ENCODE data around the gene ANKRD13D. TPM values are rescaled to one million over a fixed set of nuclear protein-coding genes. Genes with fewer than 3 reads are reported as not detected.

ANKRD13D gene
- polyA plus RNA-seq, 1 experiment: 30.7 TPM

DNA sequence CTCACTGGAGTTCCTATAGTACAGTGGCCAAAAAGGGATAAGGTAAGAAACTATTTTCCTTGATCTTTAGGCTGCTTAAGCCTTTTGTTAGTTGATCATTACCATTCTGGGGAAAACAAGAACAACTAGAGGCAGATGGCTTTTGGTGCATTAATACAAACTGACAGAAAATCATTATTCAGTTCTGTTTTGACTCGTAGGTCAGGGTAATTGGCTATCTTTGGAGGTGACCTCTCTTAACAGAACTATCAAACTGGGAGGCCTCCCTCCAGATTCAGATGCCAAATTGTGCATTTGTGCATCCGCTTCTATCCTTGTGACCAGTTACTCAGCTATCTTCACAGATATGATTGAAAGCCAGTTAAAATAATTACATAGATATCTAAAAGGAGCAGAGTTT lies 46.1 kb upstream of the ANKRD13D start:
- CTCF ChIA-PET: interaction anchor here (1.1 to 2.1 kb wide), 2 partner anchors 21 to 24 kb away, joined by 3 to 5 read pairs; no protein-coding TSS in a partner anchor
- peaks cover 13% of the 10 kb centered on the region for H3K36me3 ChIP-seq (ENCODE audit: control insufficient read depth, insufficient read depth, low read length)

GRCh38 chr11:67245046-67245445 lies 44.1 kb upstream of the ANKRD13D start:
- H3K27me3 ChIP-seq (ENCODE audit: control insufficient read depth, insufficient read depth, low read length): no peaks in the 10 kb centered on the region
- TF ChIP-seq, protein P1, sequence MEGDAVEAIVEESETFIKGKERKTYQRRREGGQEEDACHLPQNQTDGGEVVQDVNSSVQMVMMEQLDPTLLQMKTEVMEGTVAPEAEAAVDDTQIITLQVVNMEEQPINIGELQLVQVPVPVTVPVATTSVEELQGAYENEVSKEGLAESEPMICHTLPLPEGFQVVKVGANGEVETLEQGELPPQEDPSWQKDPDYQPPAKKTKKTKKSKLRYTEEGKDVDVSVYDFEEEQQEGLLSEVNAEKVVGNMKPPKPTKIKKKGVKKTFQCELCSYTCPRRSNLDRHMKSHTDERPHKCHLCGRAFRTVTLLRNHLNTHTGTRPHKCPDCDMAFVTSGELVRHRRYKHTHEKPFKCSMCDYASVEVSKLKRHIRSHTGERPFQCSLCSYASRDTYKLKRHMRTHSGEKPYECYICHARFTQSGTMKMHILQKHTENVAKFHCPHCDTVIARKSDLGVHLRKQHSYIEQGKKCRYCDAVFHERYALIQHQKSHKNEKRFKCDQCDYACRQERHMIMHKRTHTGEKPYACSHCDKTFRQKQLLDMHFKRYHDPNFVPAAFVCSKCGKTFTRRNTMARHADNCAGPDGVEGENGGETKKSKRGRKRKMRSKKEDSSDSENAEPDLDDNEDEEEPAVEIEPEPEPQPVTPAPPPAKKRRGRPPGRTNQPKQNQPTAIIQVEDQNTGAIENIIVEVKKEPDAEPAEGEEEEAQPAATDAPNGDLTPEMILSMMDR (IDR thresholded peaks at IDR 0.05; ENCODE audit: insufficient read depth, low read depth, low read length): no peak
- H3K4me3 ChIP-seq (ENCODE audit: low read depth, low read length): no peak overlapping the region
- ChIA-PET POLR2A (no interaction called here), CTCF (no interaction called here)
- H3K36me3 ChIP-seq (ENCODE audit: control insufficient read depth, insufficient read depth, low read length): peaks cover 21% of the 10 kb centered on the region
- DNase-seq (ENCODE audit: low read depth): no peak

More for the DNA sequence above, 46.1 kb upstream of the ANKRD13D start:
- no peak for DNase-seq (ENCODE audit: low read depth)
- H3K4me3 ChIP-seq (ENCODE audit: low read depth, low read length): no peak overlapping the region
- H3K27me3 ChIP-seq (ENCODE audit: control insufficient read depth, insufficient read depth, low read length): no peaks in the 10 kb centered on the region
- POLR2A ChIA-PET: no interaction called here
- TF ChIP-seq, protein P1 (IDR thresholded peaks at IDR 0.05; ENCODE audit: insufficient read depth, low read depth, low read length): no peak

DNA sequence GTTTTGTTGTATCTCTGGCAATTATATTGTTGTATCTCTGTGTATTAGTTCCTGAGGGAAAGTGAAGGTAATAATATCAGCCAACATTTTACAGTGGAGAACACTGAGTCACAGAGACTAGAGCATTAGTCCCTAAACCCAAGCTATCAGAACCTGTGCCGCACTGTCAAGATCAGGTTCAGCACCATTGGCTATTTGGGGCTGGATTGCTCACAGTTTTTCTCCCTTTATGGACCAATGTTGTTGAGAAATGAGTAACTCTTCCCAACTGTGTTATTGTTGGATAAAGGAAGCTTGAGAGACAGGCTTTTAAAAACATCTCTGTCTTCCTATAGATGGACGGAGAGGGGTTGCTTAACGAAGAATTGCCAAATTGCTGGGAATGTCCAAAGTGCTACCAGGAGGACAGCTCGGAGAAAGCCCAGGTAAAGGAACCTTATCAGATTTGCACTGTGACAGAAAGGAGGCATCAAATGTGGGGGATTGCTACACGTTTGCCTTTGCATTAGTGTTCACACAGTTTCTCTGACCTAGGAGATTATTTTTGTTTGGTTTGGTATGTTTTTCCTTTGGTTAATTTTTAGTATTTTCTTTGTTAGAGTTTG lies 41.1 kb upstream of the ANKRD13D start:
- CTCF ChIA-PET: interaction anchor here (1.6 kb wide), 1 partner anchor 69 kb away, joined by 5 read pairs; no protein-coding TSS in a partner anchor

GRCh38 chr11:67248653-67249052 lies 40.5 kb upstream of the ANKRD13D start:
- POLR2A ChIA-PET: interaction anchor here (1.2 kb wide), 1 partner anchor 9 kb away, joined by 7 read pairs; no protein-coding TSS in a partner anchor
- TF ChIP-seq, protein P1 (IDR thresholded peaks at IDR 0.05; ENCODE audit: insufficient read depth, low read depth, low read length): no peak
- no peaks in the 10 kb centered on the region for H3K27me3 ChIP-seq (ENCODE audit: control insufficient read depth, insufficient read depth, low read length)
- CTCF ChIA-PET: interaction anchor here (1.6 kb wide), 1 partner anchor 69 kb away, joined by 5 read pairs; no protein-coding TSS in a partner anchor
- DNase-seq (ENCODE audit: low read depth): no peak
- peaks cover 39% of the 10 kb centered on the region for H3K36me3 ChIP-seq (ENCODE audit: control insufficient read depth, insufficient read depth, low read length)
- no peak overlapping the region for H3K4me3 ChIP-seq (ENCODE audit: low read depth, low read length)

More for the DNA sequence above, 41.1 kb upstream of the ANKRD13D start:
- no peak for DNase-seq (ENCODE audit: low read depth)
- TF ChIP-seq, protein P1 (IDR thresholded peaks at IDR 0.05; ENCODE audit: insufficient read depth, low read depth, low read length): no peak
- Histone ChIP-seq H3K27me3 (ENCODE audit: control insufficient read depth, insufficient read depth, low read length) (no peaks in the 10 kb centered on the region), H3K36me3 (ENCODE audit: control insufficient read depth, insufficient read depth, low read length) (peaks cover 34% of the 10 kb centered on the region), H3K4me3 (ENCODE audit: low read depth, low read length) (no peak overlapping the region)
- POLR2A ChIA-PET: interaction anchor here (1.2 kb wide), 1 partner anchor 8 kb away, joined by 7 read pairs; no protein-coding TSS in a partner anchor

DNA sequence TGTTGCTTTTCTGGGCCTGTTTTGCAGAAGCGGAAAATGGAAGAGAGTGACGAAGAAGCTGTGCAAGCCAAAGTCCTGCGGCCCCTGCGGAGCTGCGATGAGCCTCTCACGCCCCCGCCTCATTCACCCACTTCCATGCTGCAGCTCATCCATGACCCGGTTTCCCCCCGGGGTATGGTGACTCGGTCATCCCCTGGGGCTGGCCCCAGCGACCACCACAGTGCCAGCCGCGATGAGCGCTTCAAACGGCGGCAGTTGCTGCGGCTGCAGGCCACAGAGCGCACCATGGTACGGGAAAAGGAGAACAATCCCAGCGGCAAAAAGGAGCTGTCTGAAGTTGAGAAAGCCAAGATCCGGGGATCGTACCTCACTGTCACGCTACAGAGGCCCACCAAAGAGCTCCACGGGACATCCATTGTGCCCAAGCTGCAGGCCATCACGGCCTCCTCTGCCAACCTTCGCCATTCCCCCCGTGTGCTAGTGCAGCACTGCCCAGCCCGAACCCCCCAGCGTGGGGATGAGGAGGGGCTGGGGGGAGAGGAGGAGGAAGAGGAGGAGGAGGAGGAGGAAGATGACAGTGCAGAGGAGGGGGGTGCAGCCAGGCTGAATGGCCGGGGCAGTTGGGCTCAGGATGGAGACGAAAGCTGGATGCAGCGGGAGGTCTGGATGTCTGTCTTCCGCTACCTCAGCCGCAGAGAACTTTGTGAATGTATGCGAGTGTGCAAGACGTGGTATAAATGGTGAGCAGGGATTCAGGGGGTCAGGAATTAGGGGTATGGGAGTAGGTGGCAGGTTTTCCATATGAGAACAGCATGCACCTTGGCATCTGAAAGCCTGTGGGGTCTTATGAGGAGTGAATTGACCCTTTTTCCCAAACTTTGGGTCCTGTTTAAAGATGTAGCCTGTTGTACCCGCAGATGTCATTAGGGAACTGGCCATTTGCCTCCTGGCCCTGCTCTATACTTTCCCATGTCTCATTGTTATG lies 38.8 kb upstream of the ANKRD13D start:
- TF ChIP-seq, protein P1 (IDR thresholded peaks at IDR 0.05; ENCODE audit: insufficient read depth, low read depth, low read length): no peak
- CTCF ChIA-PET: interaction anchor here (0.6 to 4.1 kb wide), 4 partner anchors 12 to 170 kb away, joined by 3 to 36 read pairs (median 3); no protein-coding TSS in a partner anchor
- peaks cover 49% of the 10 kb centered on the region for H3K36me3 ChIP-seq (ENCODE audit: control insufficient read depth, insufficient read depth, low read length)
- POLR2A ChIA-PET: no interaction called here
- H3K4me3 ChIP-seq (ENCODE audit: low read depth, low read length): no peak overlapping the region
- DNase-seq (ENCODE audit: low read depth): no peak
- no peaks in the 10 kb centered on the region for H3K27me3 ChIP-seq (ENCODE audit: control insufficient read depth, insufficient read depth, low read length)
